Neutrophil (primary cell): Measurements from ENCODE around the gene LDLRAD4.

Experiments
- H3K27ac ChIP-seq: fragments of 200-600 bp; sonication (generic); 2 replicates; pipeline ENCODE4 v1.5.1; 2016; ENCODE audit warnings: mild to moderate bottlenecking, moderate library complexity
- H3K27me3 ChIP-seq: fragments of 200-600 bp; sonication (generic); 2 replicates; pipeline ENCODE4 v1.6.0; 2016; ENCODE audit warnings: mild to moderate bottlenecking
- H3K36me3 ChIP-seq: fragments of 200-600 bp; sonication (generic); 2 replicates; pipeline ENCODE4 v1.5.1; 2017
- H3K4me1 ChIP-seq, 2 experiments: fragments of 200-600 bp in 1 of 2; sonication (generic) in 1 of 2; 1 replicate in 1 of 2; 2 replicates in 1 of 2; pipeline versions ENCODE4 v1.5.1 to v1.6.1; 2013 to 2016; ENCODE audit warnings: low read depth in 1 of 2, low read length in 1 of 2, mild to moderate bottlenecking in 1 of 2, moderate library complexity in 1 of 2; ENCODE audit not compliant: control insufficient read depth in 1 of 2, insufficient read depth in 1 of 2
- H3K4me3 ChIP-seq, 2 experiments: fragments of 200-600 bp in 1 of 2; sonication (generic) in 1 of 2; 1 replicate in 1 of 2; 2 replicates in 1 of 2; pipeline ENCODE4 v1.5.1; 2013 to 2016; ENCODE audit warnings: low read depth in 1 of 2, low read length in 1 of 2, mild to moderate bottlenecking in 1 of 2, moderate library complexity in 1 of 2
- H3K9me3 ChIP-seq: fragments of 200-600 bp; sonication (generic); 2 replicates; pipeline ENCODE4 v1.5.1; 2016
- TF ChIP-seq, protein P1 (sequence below): fragments of 200-600 bp; sonication (generic); IDR thresholded peaks from 2 replicates; pipeline ENCODE4 v1.5.1; 2016; ENCODE audit warnings: antibody characterized with exemption

Gene LDLRAD4

DNA sequence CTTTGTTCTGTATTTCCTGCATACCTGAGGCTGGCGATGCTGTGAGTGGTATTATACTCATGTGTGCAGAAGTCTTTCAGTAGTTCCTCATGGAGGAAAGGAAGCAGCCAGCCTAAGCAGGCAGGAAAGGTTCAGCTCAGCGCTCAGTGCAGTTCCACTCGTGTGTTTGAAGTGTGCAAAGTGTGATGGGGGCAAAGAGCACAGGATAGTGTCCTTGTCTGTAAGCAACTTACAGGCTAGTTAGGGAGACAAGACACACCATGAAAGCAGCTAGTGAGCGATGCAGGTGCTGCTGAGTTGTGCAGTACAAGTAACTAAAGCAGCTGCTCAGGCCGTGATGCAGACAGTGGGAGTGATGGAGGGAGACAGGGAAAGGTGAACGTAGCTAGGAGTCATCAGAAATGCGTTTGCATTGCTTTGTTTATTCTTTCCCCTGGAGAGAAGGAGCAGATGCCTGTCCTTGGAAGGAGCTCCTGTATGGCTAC is 146.2 kb downstream of the LDLRAD4 start:
- H3K9me3 ChIP-seq = no peaks in the 10 kb centered on the region
- no peak overlapping the region for H3K4me3 ChIP-seq
- H3K27me3 ChIP-seq = no peaks in the 10 kb centered on the region
- H3K4me1 ChIP-seq = peaks cover 9 to 11% of the 10 kb centered on the region in 2 experiments
- TF ChIP-seq, protein P1, sequence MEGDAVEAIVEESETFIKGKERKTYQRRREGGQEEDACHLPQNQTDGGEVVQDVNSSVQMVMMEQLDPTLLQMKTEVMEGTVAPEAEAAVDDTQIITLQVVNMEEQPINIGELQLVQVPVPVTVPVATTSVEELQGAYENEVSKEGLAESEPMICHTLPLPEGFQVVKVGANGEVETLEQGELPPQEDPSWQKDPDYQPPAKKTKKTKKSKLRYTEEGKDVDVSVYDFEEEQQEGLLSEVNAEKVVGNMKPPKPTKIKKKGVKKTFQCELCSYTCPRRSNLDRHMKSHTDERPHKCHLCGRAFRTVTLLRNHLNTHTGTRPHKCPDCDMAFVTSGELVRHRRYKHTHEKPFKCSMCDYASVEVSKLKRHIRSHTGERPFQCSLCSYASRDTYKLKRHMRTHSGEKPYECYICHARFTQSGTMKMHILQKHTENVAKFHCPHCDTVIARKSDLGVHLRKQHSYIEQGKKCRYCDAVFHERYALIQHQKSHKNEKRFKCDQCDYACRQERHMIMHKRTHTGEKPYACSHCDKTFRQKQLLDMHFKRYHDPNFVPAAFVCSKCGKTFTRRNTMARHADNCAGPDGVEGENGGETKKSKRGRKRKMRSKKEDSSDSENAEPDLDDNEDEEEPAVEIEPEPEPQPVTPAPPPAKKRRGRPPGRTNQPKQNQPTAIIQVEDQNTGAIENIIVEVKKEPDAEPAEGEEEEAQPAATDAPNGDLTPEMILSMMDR = no peak
- no peaks in the 10 kb centered on the region for H3K36me3 ChIP-seq
- no peak overlapping the region for H3K27ac ChIP-seq

DNA sequence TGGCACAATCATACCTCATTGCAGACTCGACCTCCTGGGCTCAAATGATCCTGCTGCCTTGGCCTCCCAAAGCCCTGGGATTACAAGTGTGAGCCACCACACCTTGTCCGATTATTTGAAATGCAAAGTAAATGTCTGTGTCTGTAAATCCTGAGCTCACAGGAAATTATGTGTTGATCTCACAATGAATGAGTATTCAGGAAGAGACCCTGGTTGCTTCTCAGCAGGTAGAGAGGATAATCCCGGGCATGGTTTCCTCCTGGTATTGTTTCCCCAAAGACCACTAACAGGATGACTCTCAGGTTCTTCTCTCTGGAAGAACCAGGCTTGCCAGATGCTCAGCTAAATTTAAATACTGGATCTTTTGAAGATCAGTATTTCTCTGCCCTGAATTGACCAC is 147.6 kb downstream of the LDLRAD4 start:
- Histone ChIP-seq H3K9me3 (no peaks in the 10 kb centered on the region), H3K27me3 (no peaks in the 10 kb centered on the region), H3K4me3 (no peak overlapping the region), H3K4me1 (peaks cover 9 to 11% of the 10 kb centered on the region in 2 experiments), H3K36me3 (no peaks in the 10 kb centered on the region), H3K27ac (no peak overlapping the region)
- TF ChIP-seq, protein P1 = no peak

DNA sequence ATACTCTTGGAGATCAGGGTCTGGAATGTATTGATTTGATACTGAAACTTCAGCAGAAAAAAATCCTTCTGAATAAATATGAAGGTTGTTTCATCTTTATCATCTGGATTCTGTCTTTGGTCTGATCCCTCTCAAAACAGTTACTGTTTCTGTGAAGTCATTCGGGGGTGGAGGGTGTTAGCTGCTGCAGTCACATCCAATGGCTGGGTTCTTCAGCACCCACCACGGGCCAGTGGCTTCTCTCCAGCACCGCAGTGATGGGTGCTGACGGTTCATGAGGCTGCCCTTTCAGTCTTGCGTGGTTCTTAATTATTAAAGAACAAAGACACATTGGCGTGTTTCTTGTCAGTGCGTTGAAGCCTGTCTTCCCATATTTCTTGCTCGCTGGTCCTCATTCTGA is 148.0 kb downstream of the LDLRAD4 start:
- no peaks in the 10 kb centered on the region for H3K36me3 ChIP-seq
- no peaks in the 10 kb centered on the region for H3K9me3 ChIP-seq
- H3K27me3 ChIP-seq = no peaks in the 10 kb centered on the region
- TF ChIP-seq, protein P1 = no peak
- H3K4me1 ChIP-seq = peaks cover 9 to 11% of the 10 kb centered on the region in 2 experiments
- no peak overlapping the region for H3K4me3 ChIP-seq
- no peak overlapping the region for H3K27ac ChIP-seq

DNA sequence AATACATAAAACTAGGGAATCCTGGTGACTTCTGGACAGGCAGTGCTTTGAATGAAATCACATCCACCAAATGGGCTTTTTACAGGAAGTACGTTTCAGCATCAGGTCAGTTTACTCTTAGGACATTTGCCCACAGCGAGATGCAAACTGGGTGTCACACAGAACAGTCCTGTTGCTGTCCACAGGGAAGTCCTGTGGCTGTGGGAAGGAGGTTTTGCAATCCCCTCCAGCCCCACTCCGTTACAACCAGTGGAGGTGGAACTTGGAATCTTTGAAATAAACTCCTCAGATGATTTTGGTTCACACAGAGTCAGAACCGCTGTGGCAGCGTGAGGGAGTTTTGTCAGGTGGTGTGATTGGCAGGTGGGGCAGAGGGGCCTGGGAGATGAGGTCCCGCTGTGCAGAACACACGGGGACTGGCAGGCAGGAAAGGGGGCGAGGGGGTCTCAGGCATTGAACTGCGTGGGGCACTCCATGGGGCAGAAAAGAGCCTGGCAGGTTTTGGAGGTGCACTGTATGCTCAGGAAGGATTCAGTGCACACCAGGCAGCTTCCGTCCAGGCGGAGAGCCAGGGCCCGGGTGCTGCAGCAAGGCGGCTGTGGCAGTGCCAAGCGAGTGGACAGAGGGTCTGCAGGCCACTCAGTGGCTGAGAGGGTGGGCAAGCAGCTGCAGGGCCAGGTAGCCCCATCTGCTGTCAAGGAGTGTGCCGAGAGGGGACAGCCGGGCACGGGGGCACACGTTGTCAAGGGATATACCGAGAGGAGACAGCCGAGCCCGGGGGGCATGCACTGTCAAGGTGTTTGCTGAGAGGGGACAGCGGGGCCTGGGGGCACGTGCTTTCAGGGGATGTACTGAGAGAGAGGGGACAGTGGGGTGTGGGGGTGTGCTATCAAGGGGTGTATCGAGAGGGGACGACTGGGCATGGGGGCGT is 148.7 kb downstream of the LDLRAD4 start:
- TF ChIP-seq, protein P1 = no peak
- H3K4me1 ChIP-seq = peaks cover 8 to 11% of the 10 kb centered on the region in 2 experiments
- H3K27me3 ChIP-seq = no peaks in the 10 kb centered on the region
- no peak overlapping the region for H3K4me3 ChIP-seq
- H3K9me3 ChIP-seq = no peaks in the 10 kb centered on the region
- no peaks in the 10 kb centered on the region for H3K36me3 ChIP-seq
- H3K27ac ChIP-seq = no peak overlapping the region

DNA sequence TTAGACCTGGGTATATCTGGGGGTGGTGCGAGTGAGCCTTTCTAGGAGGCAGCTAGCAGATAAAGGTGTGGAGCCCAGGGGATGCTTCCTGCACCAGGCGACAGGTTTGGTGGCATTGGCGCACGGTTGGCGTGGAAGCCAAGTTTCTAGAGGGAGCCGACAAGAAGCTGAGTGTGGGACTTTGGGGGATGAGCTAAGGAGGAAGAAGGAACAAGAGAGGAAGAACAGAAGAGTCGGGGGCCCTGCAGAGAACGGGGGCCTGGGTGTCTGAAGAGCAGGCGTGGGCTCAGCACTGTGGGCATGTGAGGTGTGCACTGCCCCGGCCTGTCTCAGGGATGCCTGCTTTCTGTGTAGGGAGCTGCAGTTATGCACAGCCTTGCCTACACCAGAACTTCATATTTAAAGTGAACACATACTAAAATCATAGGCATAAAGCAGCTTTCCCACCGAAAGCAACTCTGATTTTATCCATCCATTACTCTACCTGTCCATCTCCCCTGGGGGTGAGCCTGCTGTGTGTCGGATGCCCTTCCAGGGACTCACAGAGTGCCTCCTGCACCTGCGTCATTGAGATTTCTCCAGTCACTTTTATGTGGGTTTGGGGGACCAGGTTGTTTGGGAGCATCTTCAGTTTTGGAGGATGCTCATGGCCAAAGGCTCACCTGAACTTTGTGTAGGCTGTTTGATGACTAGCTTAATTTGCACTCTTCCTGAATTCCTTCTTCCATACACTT is 149.7 kb downstream of the LDLRAD4 start:
- H3K27me3 ChIP-seq = no peaks in the 10 kb centered on the region
- H3K36me3 ChIP-seq = no peaks in the 10 kb centered on the region
- H3K4me3 ChIP-seq = no peak overlapping the region
- TF ChIP-seq, protein P1 = no peak
- H3K27ac ChIP-seq = no peak overlapping the region
- H3K9me3 ChIP-seq = no peaks in the 10 kb centered on the region
- H3K4me1 ChIP-seq = peaks cover 0 to 5% of the 10 kb centered on the region in 2 experiments
